PFSK-1 (cell line): ENCODE measurements around the gene GTPBP1.

Source experiments
- POLR2AphosphoS5 ChIP-seq: IDR thresholded peaks from 2 replicates; pipeline ENCODE4 v1.6.1; 2012; ENCODE audit warnings: low read depth, mild to moderate bottlenecking, control low read depth, low read length, moderate library complexity
- TAF1 ChIP-seq: IDR thresholded peaks from 2 replicates; pipeline ENCODE4 v1.6.1; 2012; ENCODE audit warnings: low read length, control low read depth, borderline replicate concordance; ENCODE audit not compliant: insufficient read depth

- TF ChIP-seq TAF1 (no peak), POLR2AphosphoS5 (no peak)
Observed at GRCh38 chr22:38767313-38767712, 61.6 kb downstream of the GTPBP1 start.
